Activated gamma-delta T cell (primary cell): ENCODE data around the gene PCBP3.

Experiments used
- DNase-seq: peaks from one replicate; lab custom pipeline; 2025; lab: John Stamatoyannopoulos, UW

PCBP3 gene

DNA sequence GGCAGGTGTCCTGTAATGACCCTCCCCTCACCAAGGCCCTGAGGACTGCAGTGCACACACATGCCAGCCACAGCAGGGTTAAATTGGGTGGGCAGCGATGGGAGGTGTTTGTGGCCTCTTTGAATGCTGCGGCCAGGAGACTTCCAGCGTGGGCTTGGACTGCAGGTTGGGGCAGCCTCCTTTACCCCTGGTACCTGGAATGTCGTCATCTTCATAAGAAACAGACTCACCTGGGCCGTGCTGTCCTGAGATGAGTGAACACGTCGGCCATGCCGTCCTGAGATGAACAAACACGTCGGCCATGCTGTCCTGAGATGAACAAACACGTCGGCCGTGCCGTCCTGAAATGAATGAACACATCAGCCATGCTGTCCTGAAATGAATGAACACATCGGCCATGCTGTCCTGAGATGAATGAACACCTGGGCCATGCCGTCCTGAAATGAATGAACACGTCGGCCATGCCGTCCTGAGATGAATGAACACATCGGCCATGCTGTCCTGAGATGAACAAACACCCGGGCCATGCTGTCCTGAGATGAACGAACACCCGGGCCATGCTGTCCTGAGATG lies 288.0 kb downstream of the PCBP3 start:
- DNase-seq: no peak

DNA sequence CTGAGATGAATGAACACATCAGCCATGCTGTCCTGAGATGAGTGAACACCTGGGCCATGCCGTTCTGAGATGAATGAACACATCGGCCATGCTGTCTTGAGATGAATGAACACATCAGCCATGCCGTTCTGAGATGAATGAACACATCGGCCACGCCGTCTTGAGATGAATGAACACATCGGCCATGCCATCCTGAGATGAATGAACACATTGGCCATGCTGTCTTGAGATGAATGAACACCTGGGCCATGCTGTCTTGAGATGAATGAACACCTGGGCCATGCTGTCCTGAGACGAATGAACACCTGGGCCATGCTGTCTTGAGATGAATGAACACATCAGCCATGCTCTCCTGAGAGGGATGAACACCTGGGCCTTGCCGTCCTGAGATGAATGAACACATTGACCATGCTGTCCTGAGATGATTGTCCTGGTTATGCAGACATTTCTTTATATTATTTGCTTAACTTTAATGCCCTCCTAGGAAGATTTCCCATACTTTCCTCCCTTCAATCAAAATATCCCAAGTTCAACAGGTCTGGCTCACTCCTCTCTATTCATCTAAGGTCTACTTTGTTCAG lies 289.5 kb downstream of the PCBP3 start:
- no peak for DNase-seq

DNA sequence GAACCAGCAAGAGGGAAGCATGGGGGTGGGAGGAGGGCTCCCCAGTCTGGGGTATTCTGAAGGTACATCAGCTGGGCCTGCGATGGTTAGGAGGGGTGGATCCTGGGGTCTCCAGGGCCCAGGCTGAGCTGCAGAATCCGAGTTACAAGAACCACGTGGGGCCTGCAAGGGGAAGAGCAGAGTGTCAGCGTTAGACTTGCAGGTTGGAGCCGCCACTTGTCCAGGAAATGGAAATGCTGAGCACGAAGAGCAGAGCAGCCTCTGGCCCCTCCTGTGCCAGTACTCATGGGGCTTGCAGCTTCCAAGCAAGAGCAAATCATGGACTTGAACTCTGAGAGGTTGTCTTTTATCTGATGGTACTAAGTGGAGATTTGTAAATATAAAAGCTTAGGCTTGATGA lies 290.6 kb downstream of the PCBP3 start:
- DNase-seq: no peak

DNA sequence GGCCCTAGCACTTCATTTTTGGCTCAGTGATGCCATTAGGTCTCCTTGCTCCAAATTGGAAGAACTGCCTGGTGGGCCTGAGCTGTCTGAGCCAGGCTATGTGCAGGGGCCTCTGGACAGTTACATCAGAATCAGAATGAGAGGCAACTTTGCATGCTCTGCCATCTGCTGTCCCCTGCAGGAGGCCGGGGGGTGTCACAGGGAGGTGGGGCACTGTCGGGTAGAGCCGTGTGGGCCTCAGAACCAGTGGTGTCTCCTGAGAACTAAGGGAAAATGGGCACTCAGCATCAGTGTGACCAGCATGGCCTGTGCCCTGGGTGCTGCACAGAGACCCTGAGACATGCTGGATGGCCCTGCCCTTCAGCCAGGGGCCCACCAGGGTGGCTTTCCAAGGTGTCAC lies 291.0 kb downstream of the PCBP3 start:
- DNase-seq: no peak

GRCh38 chr21:45935628-45936027 lies 292.1 kb downstream of the PCBP3 start:
- DNase-seq: no peak

GRCh38 chr21:45937721-45938452 lies 294.4 kb downstream of the PCBP3 start:
- no peak for DNase-seq

DNA sequence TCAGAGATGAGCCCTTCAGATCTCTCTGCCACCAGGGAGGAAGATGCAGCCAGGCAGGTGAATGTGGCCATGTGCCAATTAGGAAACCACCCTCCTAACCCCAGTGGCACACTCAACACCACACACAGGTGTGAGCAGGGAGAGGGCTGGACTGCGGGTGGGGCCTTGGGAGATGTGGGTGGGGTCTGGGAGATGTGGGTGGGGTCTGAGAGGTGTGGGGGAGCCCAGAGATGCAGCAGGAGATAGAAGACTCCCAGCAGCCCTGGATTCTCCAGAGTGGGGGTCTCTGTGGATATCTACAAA lies 294.9 kb downstream of the PCBP3 start:
- no peak for DNase-seq

- no peak for DNase-seq
These were observed 295.4 kb downstream of the PCBP3 start for GRCh38 chr21:45938811-45939520.

- DNase-seq: no peak
These were observed 296.1 kb downstream of the PCBP3 start for GRCh38 chr21:45939521-45940045.

DNA sequence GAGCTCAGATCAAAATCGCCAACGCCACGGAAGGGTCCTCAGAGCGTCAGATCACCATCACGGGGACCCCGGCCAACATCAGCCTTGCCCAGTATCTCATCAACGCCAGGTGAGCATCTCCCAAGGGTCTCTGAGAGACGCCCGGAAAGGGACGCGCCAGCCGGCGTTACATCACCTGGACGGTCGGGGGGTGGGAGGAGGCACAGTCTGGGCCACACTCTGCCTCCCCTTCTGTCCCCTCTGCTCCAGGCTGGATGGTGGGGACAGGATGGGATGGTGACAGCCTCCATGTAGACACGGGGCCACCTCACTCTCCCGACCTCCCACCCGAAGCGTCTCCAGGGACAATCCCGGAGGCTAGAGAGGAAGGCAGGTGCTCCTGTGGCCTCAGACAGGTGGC lies 296.6 kb downstream of the PCBP3 start:
- DNase-seq: no peak

DNA sequence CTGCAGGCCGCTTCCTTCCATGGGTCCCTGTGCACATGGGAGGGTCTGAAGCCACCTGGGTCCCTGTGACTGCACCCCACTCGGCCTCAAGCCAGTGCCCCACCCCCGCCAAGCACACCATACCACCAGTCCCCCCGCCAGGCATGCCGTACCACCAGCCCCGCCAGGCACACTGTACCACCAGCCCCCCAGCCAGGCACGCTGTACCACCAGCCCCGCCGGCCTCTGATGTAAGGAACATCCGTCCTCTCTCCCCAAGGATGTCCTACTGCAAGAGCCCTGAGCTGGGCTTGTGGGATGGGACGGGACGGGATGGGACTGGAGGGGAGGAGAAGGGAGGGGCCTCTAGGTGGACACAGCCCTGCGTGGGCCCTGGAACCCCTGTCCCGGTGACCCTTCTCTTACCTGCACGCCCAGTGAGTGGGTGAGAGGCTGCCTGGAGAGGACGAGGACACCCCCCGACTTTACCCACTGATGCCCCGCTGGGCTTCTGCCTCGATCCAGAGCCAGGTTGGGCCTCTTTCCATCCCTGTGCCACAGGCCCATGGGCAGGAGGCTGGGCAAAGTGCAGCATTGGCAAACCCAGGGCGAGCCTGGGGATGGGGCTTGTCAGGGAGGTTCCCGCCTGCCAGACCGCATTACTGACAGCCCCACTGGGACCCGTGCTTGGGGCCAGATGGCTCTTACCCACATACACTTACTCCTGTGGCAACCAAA lies 297.3 kb downstream of the PCBP3 start:
- no peak for DNase-seq

- no peak for DNase-seq
These were observed 297.8 kb downstream of the PCBP3 start for GRCh38 chr21:45941338-45941710.

- no peak for DNase-seq
These were observed 298.4 kb downstream of the PCBP3 start for GRCh38 chr21:45941717-45942546.

- no peak for DNase-seq
These were observed 299.5 kb downstream of the PCBP3 start for GRCh38 chr21:45942755-45943629.

GRCh38 chr21:45943630-45944540 lies 300.4 kb downstream of the PCBP3 start:
- no peak for DNase-seq

DNA sequence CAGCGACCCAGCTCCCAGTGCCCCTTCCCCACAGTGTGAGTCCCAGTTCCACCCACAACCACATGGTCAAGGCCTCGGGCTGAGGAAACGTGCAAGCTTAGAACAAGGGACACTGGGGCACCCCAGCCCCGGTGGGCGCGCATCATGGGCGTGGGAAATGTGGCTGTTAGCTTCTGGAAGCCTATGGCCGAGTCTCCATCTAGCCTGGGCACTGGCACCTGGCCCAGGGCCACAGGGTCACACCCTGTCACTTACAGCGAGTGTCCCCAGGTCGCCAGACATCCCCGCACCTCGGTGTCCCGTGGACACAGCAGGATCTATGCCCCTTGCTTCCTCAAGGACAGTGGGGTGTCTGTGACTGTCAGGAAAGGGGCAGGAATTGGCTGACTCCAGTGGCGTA lies 301.1 kb downstream of the PCBP3 start:
- DNase-seq: no peak

GRCh38 chr21:45945066-45945867 lies 301.7 kb downstream of the PCBP3 start:
- no peak for DNase-seq

- no peak for DNase-seq
These were observed 302.3 kb downstream of the PCBP3 start for GRCh38 chr21:45945868-45946210.

DNA sequence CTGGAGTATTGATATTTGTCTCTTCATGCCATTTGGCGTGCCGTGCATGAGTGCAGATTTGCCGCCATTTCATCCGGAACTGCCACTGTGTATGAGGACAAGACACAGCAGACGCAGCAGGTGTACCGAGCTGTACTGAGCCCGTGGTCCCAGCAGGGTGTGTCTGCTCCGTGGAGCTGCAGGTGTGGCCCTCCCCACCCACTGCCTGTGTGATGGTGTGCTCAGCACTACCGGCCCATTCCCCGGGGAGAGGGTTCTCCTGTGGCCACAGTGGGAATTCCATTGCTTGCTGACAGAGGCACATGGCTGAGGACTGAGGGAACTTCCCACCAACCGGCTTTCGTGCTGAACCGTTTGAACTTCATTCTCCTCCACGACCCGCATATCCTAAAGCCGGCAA lies 303.8 kb downstream of the PCBP3 start:
- DNase-seq: no peak
